Measurements from ENCODE around the gene NCKAP5L. TPM values are rescaled to one million over a fixed set of nuclear protein-coding genes. Genes with fewer than 3 reads are reported as not detected.

Gene NCKAP5L
- total and polyA plus RNA-seq, 3 experiments from 2014 or later, result 4.3 to 5.5 (median 4.8) TPM

DNA sequence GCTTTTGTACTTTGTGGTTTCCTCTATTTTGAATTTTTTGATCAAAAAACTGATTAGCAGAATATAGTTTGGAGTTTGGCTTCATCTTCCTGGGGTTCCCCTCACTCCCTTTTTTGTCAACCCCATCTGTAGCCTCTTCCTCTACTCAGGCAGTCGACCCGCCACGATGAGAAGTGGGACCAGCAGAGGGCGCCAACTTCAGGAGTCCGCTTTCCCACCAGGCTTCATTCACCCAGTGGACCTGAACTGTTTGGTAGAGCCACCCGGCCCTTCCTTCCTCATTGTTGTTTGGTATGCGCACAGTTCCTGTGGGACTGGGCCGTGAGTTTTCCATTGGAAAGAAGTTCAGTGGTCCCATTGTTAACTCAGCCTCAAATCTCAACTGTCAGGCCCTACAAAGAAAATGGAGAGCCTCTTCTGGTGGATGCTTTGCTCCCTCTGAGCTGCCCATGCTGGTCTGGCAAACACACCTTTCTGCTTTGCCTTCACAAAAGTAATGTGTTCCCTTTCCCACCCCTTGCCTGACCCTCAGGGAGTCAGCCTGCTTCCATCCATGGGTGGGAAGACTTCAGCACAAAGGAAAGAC is 65.1 kb downstream of the NCKAP5L start:
- H3K27me3 ChIP-seq (ENCODE audit: insufficient read depth, low read length, poor library complexity, severe bottlenecking), result no peaks in the 10 kb centered on the region
- peaks cover 37% of the 10 kb centered on the region for H3K4me1 ChIP-seq (ENCODE audit: insufficient read depth, low read length)
- H3K36me3 ChIP-seq (ENCODE audit: insufficient read depth, low read length), result peaks cover 45% of the 10 kb centered on the region
- Mint-ChIP-seq H3K4me3 (peak overlapping the region in 6 of 7 donors; percentile 45 to 58 (median 50)), H3K9me3 (no peaks in the 10 kb centered on the region), H3K36me3 (peaks cover 6 to 66% (median 26%) of the 10 kb centered on the region in 3 donors), H3K27me3 (no peaks in the 10 kb centered on the region), H3K27ac (peak overlapping the region; percentile 78 to 93 (median 89)), H3K4me1 (peaks cover 47 to 59% (median 57%) of the 10 kb centered on the region in 3 donors)
- CTCF ChIA-PET, result interaction anchor here (0.8 to 4.8 kb wide), 15 partner anchors 11 to 126 kb away, joined by 3 to 34 read pairs (median 5); partner anchors contain the start of gene TMBIM6
- H3K4me3 ChIP-seq (ENCODE audit: low read length), result no peak overlapping the region
- peak; percentile 64 to 81 (median 73) for DNase-seq
- no peaks in the 10 kb centered on the region for H3K9me3 ChIP-seq (ENCODE audit: low read length)
- H3K27ac ChIP-seq (ENCODE audit: low read depth, low read length), result no peak overlapping the region
- POLR2A ChIA-PET, result interaction anchor here (1.2 to 4.2 kb wide), 2 partner anchors 21 to 65 kb away, joined by 5 to 27 read pairs; partner anchors contain the start of genes NCKAP5L and TMBIM6

DNA sequence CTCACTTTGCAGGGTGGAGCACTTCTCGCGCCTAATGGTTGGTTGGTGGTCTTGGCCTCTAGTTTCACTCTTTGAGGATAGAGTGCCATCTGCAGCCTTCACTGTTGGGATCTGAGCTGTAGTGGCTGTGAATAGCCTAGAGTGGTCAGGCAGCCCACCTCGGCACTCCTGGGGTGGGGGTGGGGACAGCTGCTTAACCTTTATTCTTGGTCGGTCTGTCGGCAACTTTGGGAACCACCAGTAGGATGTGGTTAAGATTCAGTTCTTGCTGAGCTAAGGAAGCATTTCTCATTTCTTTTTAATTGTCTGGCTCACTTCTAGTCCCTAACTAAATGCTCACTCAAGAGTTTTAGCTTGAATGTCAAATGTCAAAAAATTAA is 65.8 kb downstream of the NCKAP5L start:
- H3K9me3 ChIP-seq (ENCODE audit: low read length), result no peaks in the 10 kb centered on the region
- POLR2A ChIA-PET, result interaction anchor here (1.2 to 4.2 kb wide), 2 partner anchors 21 to 65 kb away, joined by 5 to 27 read pairs; partner anchors contain the start of genes NCKAP5L and TMBIM6
- Mint-ChIP-seq H3K9me3 (no peaks in the 10 kb centered on the region), H3K36me3 (peaks cover 7 to 73% (median 31%) of the 10 kb centered on the region in 3 donors), H3K4me1 (peaks cover 48 to 56% (median 55%) of the 10 kb centered on the region in 3 donors), H3K4me3 (peak overlapping the region in 3 of 7 donors; percentile 24 to 51 (median 49)), H3K27me3 (no peaks in the 10 kb centered on the region), H3K27ac (peak overlapping the region; percentile 78 to 93 (median 89))
- H3K27me3 ChIP-seq (ENCODE audit: insufficient read depth, low read length, poor library complexity, severe bottlenecking), result no peaks in the 10 kb centered on the region
- CTCF ChIA-PET, result interaction anchor here (0.8 to 4.8 kb wide), 16 partner anchors 11 to 125 kb away, joined by 3 to 34 read pairs (median 5); partner anchors contain the start of gene TMBIM6
- peaks cover 37% of the 10 kb centered on the region for H3K4me1 ChIP-seq (ENCODE audit: insufficient read depth, low read length)
- peak in 2 of 5 donors; percentile 18 to 23 for DNase-seq
- H3K4me3 ChIP-seq (ENCODE audit: low read length), result no peak overlapping the region
- H3K27ac ChIP-seq (ENCODE audit: low read depth, low read length), result no peak overlapping the region
- peaks cover 52% of the 10 kb centered on the region for H3K36me3 ChIP-seq (ENCODE audit: insufficient read depth, low read length)

DNA sequence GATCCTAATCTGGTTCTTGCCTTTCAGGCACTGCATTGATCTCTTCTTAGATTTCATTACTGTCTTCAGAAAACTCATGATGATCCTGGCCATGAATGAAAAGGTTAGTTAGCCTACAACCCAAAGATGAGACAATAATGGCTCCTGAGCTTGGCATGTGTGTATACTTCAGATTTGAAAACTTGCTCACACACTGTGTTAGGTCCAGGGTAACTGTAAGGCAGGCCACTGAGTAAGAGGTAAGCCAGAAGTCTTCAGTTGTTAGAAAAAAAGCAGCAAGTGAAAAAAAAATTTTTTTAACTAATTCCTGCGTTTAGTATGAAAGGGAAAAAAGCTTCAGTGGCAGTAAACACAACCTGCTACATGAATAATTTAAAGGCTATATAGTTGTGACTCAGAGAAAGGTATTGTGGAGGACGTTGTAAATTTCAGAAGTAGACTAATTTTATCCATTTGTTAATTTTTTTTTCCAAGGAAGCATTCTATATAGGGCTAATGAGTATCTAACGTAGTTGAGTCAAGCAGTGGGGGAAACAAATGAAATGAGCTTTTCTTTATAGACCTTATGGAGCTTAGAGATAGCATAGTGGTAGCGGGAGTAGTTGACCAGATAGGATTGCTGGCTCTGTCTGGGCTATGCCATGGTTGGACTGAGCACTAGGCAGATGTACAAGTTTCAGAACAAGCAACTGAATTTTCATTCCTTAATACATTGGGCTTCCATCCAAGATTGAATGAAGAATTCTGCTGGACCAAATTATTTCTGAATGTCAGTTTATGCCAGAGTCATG is 66.3 kb downstream of the NCKAP5L start:
- H3K36me3 Mint-ChIP-seq, result peaks cover 10 to 79% (median 34%) of the 10 kb centered on the region in 3 donors
- peak overlapping the region; percentile 15 to 93 (median 89) for H3K27ac Mint-ChIP-seq
- POLR2A ChIA-PET, result interaction anchor here (1.2 to 4.2 kb wide), 2 partner anchors 20 to 66 kb away, joined by 5 to 27 read pairs; partner anchors contain the start of genes NCKAP5L and TMBIM6
- no peak overlapping the region for H3K27ac ChIP-seq (ENCODE audit: low read depth, low read length)
- H3K4me1 ChIP-seq (ENCODE audit: insufficient read depth, low read length), result peaks cover 37% of the 10 kb centered on the region
- peaks cover 47 to 55% (median 53%) of the 10 kb centered on the region in 3 donors for H3K4me1 Mint-ChIP-seq
- H3K4me3 Mint-ChIP-seq, result peak overlapping the region in 1 of 7 donors; percentile 48
- H3K4me3 ChIP-seq (ENCODE audit: low read length), result no peak overlapping the region
- H3K9me3 Mint-ChIP-seq, result no peaks in the 10 kb centered on the region
- H3K9me3 ChIP-seq (ENCODE audit: low read length), result no peaks in the 10 kb centered on the region
- peaks cover 58% of the 10 kb centered on the region for H3K36me3 ChIP-seq (ENCODE audit: insufficient read depth, low read length)
- H3K27me3 ChIP-seq (ENCODE audit: insufficient read depth, low read length, poor library complexity, severe bottlenecking), result no peaks in the 10 kb centered on the region
- no peaks in the 10 kb centered on the region for H3K27me3 Mint-ChIP-seq
- no peak for DNase-seq
- CTCF ChIA-PET, result interaction anchor here (0.8 to 4.8 kb wide), 16 partner anchors 10 to 125 kb away, joined by 3 to 34 read pairs (median 5); partner anchors contain the start of gene TMBIM6

DNA sequence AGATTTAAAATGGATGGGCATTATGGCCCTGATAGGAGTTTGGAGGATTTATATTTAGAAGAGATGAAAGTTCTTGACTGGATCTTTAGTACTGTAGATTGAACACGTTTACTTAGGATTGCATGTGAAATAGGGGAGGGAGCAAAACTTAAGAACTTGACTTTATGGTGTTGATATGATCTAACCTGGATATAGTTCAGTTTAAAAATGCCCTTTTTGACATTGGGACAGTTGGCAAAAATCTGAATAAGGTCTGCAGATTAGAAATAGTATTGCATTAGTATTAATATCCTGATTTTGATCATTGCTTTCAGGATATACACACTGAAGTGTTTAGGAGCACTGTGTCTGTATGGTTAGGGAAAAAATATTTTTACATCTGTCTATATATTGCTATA is 77.2 kb downstream of the NCKAP5L start:
- Mint-ChIP-seq H3K4me3 (peak overlapping the region in 6 of 7 donors; percentile 48 to 84 (median 58)), H3K36me3 (peaks cover 0 to 77% (median 9%) of the 10 kb centered on the region in 3 donors), H3K9me3 (no peaks in the 10 kb centered on the region), H3K4me1 (peaks cover 71 to 93% (median 80%) of the 10 kb centered on the region in 3 donors), H3K27me3 (no peaks in the 10 kb centered on the region), H3K27ac (peak overlapping the region in 7 of 8 donors; percentile 58 to 88 (median 67))
- H3K4me3 ChIP-seq (ENCODE audit: low read length), result no peak overlapping the region
- DNase-seq, result no peak
- H3K9me3 ChIP-seq (ENCODE audit: low read length), result no peaks in the 10 kb centered on the region
- H3K4me1 ChIP-seq (ENCODE audit: insufficient read depth, low read length), result peaks cover 57% of the 10 kb centered on the region
- CTCF ChIA-PET, result interaction anchor here (1.5 to 2.5 kb wide), 2 partner anchors 10 to 12 kb away, joined by 5 to 17 read pairs; partner anchors contain the start of gene TMBIM6
- peaks cover 25% of the 10 kb centered on the region for H3K36me3 ChIP-seq (ENCODE audit: insufficient read depth, low read length)
- no peak overlapping the region for H3K27ac ChIP-seq (ENCODE audit: low read depth, low read length)
- POLR2A ChIA-PET, result interaction anchor here (0.6 kb wide), 1 partner anchor 15 kb away, joined by 6 read pairs; no protein-coding TSS in a partner anchor
- no peaks in the 10 kb centered on the region for H3K27me3 ChIP-seq (ENCODE audit: insufficient read depth, low read length, poor library complexity, severe bottlenecking)

DNA sequence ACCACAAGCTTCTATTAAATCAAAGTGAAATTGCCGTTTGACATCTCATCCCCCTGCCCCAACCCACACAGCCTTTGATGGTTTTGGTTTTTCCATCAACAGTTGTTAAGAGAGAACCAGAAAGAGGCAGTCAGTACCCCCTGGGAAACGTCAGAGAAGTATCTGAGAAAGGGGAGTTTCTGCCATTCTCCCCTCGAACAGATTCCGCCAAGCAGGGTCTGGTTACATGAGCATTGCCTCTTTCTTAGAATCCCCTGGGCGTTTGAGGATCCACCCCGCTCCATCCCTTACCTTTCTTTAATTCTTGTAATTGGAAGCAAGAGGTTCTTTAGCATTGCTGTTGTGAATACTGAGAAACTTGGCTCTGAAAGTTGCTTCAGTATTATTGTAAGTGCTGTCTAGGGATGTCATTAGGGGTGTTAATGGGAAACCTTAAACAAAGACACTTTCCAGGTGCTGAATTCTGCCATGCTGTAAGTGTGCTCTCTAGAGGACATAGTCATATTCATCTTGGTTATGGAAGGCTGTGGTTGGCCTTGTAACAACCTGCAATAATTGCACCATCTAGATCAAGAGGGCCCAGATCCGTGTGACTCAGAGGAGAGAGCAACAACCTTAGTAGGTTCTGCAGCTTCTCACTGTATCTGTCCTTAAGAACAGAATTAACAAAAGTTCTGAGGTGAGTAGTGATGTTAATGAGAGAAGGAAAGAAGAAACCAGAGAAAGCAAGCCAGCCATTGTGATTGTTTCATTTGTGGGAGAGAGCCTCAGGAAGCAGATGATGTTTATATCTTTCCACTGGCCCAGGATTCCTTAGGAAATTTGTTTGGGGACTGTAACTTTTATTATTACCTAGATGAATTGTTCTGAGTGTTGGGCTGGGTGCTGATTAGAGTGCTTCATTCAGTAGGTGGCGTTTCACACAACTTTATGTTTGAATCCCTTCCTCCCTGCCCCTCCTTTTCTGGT is 77.9 kb downstream of the NCKAP5L start:
- H3K9me3 ChIP-seq (ENCODE audit: low read length), result no peaks in the 10 kb centered on the region
- no peaks in the 10 kb centered on the region for H3K9me3 Mint-ChIP-seq
- peak in 2 of 5 donors; percentile 19 to 36 for DNase-seq
- peaks cover 0 to 71% (median 8%) of the 10 kb centered on the region in 3 donors for H3K36me3 Mint-ChIP-seq
- peaks cover 71 to 95% (median 86%) of the 10 kb centered on the region in 3 donors for H3K4me1 Mint-ChIP-seq
- peaks cover 22% of the 10 kb centered on the region for H3K36me3 ChIP-seq (ENCODE audit: insufficient read depth, low read length)
- H3K4me3 Mint-ChIP-seq, result peak overlapping the region; percentile 44 to 84 (median 57)
- H3K27ac Mint-ChIP-seq, result peak overlapping the region; percentile 66 to 96 (median 80)
- no peak overlapping the region for H3K4me3 ChIP-seq (ENCODE audit: low read length)
- no peaks in the 10 kb centered on the region for H3K27me3 Mint-ChIP-seq
- H3K27ac ChIP-seq (ENCODE audit: low read depth, low read length), result peak overlapping the region; percentile 21
- POLR2A ChIA-PET, result interaction anchor here (1.0 kb wide), 1 partner anchor 9 kb away, joined by 5 read pairs; the partner anchor contains the start of gene TMBIM6
- CTCF ChIA-PET, result interaction anchor here (1.0 to 1.7 kb wide), 4 partner anchors 9 to 89 kb away, joined by 4 to 5 read pairs (median 4); partner anchors contain the start of gene TMBIM6
- no peaks in the 10 kb centered on the region for H3K27me3 ChIP-seq (ENCODE audit: insufficient read depth, low read length, poor library complexity, severe bottlenecking)
- H3K4me1 ChIP-seq (ENCODE audit: insufficient read depth, low read length), result peaks cover 63% of the 10 kb centered on the region

DNA sequence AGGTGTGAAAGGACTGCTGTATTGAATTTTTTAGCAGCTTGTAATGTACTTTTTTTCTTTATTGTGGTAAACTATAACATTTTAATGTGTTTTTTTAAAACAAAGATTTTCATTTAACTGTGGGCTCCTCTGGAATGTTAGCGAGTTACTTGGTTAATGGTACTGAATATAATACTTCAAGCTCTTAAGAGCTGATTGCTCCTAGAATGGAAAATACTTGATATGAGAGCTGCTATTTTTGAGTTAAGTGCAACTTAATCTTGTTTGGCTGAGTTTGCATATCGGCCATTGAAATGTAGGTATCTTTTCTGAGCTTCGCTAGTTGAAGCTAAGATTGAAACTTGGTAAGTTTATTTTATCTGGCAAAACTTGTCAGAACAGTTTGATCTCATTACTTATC is 79.4 kb downstream of the NCKAP5L start:
- no peaks in the 10 kb centered on the region for H3K27me3 ChIP-seq (ENCODE audit: insufficient read depth, low read length, poor library complexity, severe bottlenecking)
- Mint-ChIP-seq H3K4me3 (peak overlapping the region; percentile 32 to 84 (median 57)), H3K27ac (peak overlapping the region in 7 of 8 donors; percentile 66 to 96 (median 70)), H3K36me3 (peaks cover 0 to 70% (median 8%) of the 10 kb centered on the region in 3 donors), H3K27me3 (no peaks in the 10 kb centered on the region), H3K9me3 (no peaks in the 10 kb centered on the region), H3K4me1 (peaks cover 80 to 95% (median 95%) of the 10 kb centered on the region in 3 donors)
- peaks cover 17% of the 10 kb centered on the region for H3K36me3 ChIP-seq (ENCODE audit: insufficient read depth, low read length)
- DNase-seq, result no peak
- no peak overlapping the region for H3K27ac ChIP-seq (ENCODE audit: low read depth, low read length)
- CTCF ChIA-PET, result interaction anchor here (1.0 to 1.7 kb wide), 5 partner anchors 8 to 90 kb away, joined by 3 to 5 read pairs (median 4); partner anchors contain the start of gene TMBIM6
- peaks cover 78% of the 10 kb centered on the region for H3K4me1 ChIP-seq (ENCODE audit: insufficient read depth, low read length)
- no peak overlapping the region for H3K4me3 ChIP-seq (ENCODE audit: low read length)
- H3K9me3 ChIP-seq (ENCODE audit: low read length), result no peaks in the 10 kb centered on the region
- POLR2A ChIA-PET, result no interaction called here
